Esophagus squamous epithelium (tissue), 4 donors: ENCODE results near the gene CACNB4.

Experiments used
- CTCF ChIP-seq, 6 experiments: fragments of 450-650 bp in 4 of 6; fragments of 200-600 bp in 2 of 6; sonication (generic) in 2 of 6; IDR thresholded peaks; one replicate each; pipeline ENCODE4 v1.5.1; 2016 to 2019; ENCODE audit warnings: antibody characterized with exemption in 6 of 6, mild to moderate bottlenecking in 4 of 6, moderate library complexity in 4 of 6
- POLR2A ChIP-seq, 4 donors: fragments of 450-650 bp; IDR thresholded peaks; one replicate each; pipeline ENCODE4 v1.6.1; 2017; ENCODE audit warnings: antibody characterized with exemption in 4 of 4, mild to moderate bottlenecking in 4 of 4, moderate library complexity in 3 of 4

- TF ChIP-seq CTCF (IDR thresholded peaks at IDR 0.05) (no peak), POLR2A (IDR thresholded peaks at IDR 0.05) (no peak)
These were observed 192.2 kb downstream of the CACNB4 start for GRCh38 chr2:151906633-151906998.
